Common myeloid progenitor, CD34-positive (primary cell): ENCODE results near the gene SMPD4.
"Not testable (repeated sequence)": the region's sequence is repeated elsewhere in the genome, so short reads cannot be mapped to it uniquely, and the experiment has no call there.

Experiments
- CTCF ChIA-PET: fragments of 350-600 bp; sonication (Branson Sonifier 250); formaldehyde crosslinking; loops from one replicate; lab custom pipeline; 2021; ENCODE audit warnings: antibody characterized with exemption; lab: Charles Lee
- POLR2A ChIA-PET: fragments of 350-600 bp; sonication (Branson Sonifier 250); formaldehyde crosslinking; loops from one replicate; lab custom pipeline; 2021; ENCODE audit warnings: antibody characterized with exemption; lab: Charles Lee
- DNase-seq, 3 donors: peaks; one replicate each; pipeline versions ENCODE4 v3.0.0 to v3.0.0-alpha.2; 2013
- H3K27ac ChIP-seq, 2 experiments: 1 replicate in 1 of 2; 2 replicates in 1 of 2; pipeline ENCODE4 v1.7.0; 2013; ENCODE audit warnings: inconsistent platforms in 2 of 2, low read length in 2 of 2, mild to moderate bottlenecking in 2 of 2, low read depth in 1 of 2, moderate library complexity in 1 of 2; ENCODE audit not compliant: severe bottlenecking in 2 of 2, insufficient read depth in 1 of 2, poor library complexity in 1 of 2
- H3K27me3 ChIP-seq, 5 experiments: replicated peaks in 2 of 5; 1 replicate in 3 of 5; 2 replicates in 2 of 5; pipeline versions ENCODE4 v1.6.1 to v1.7.0; 2013; ENCODE audit warnings: low read length in 4 of 5, mild to moderate bottlenecking in 2 of 5, moderate library complexity in 2 of 5, inconsistent platforms in 1 of 5; ENCODE audit not compliant: insufficient read depth in 5 of 5, control insufficient read depth in 4 of 5
- H3K36me3 ChIP-seq, 4 experiments: 1 replicate in 2 of 4; 2 replicates in 2 of 4; pipeline versions ENCODE4 v1.6.1 to v1.7.0; 2013; ENCODE audit warnings: low read length in 3 of 4, control low read depth in 1 of 4, mild to moderate bottlenecking in 1 of 4; ENCODE audit not compliant: control insufficient read depth in 4 of 4, insufficient read depth in 4 of 4
- H3K4me1 ChIP-seq, 4 experiments: 1 replicate in 3 of 4; 2 replicates in 1 of 4; pipeline versions ENCODE4 v1.6.1 to v1.7.1; 2013; ENCODE audit warnings: low read length in 3 of 4, mild to moderate bottlenecking in 3 of 4, control low read depth in 1 of 4, inconsistent platforms in 1 of 4, moderate library complexity in 1 of 4; ENCODE audit not compliant: control insufficient read depth in 4 of 4, insufficient read depth in 4 of 4; ENCODE audit errors: control extremely low read depth in 1 of 4
- H3K4me3 ChIP-seq, 7 experiments: 1 replicate in 4 of 7; 2 replicates in 3 of 7; pipeline versions ENCODE4 v1.5.1 to v1.7.0; 2013; ENCODE audit warnings: mild to moderate bottlenecking in 7 of 7, low read length in 6 of 7, moderate library complexity in 6 of 7, inconsistent platforms in 2 of 7, low read depth in 2 of 7, control low read depth in 1 of 7; ENCODE audit not compliant: insufficient read depth in 4 of 7, control insufficient read depth in 1 of 7; ENCODE audit errors: extremely low read depth in 1 of 7
- H3K9me3 ChIP-seq, 5 experiments: 1 replicate in 4 of 5; 2 replicates in 1 of 5; pipeline versions ENCODE4 v1.6.1 to v1.7.1; 2013; ENCODE audit warnings: low read length in 4 of 5, mild to moderate bottlenecking in 2 of 5, inconsistent platforms in 1 of 5, low read depth in 1 of 5, moderate library complexity in 1 of 5; ENCODE audit not compliant: control insufficient read depth in 4 of 5, insufficient read depth in 2 of 5; ENCODE audit errors: control extremely low read depth in 1 of 5
- WGBS: methylation state at CpG from one replicate; pipeline ENCODE4 v1.1.5; 2013; ENCODE audit not compliant: insufficient coverage; 5-methylcytosine and 5-hydroxymethylcytosine counted together

SMPD4 gene

GRCh38 chr2:130129120-130129829, 52.1 kb downstream of the SMPD4 start, which contains the start of gene POTEF:
POTEF (minus strand) TSS chr2:130129222; CDS start chr2:130120515, 8,707 bp downstream.
- H3K36me3 ChIP-seq, DNase-seq, H3K4me1 ChIP-seq, H3K9me3 ChIP-seq, H3K4me3 ChIP-seq, H3K27me3 ChIP-seq, POLR2A ChIA-PET, H3K27ac ChIP-seq, CTCF ChIA-PET: not testable (repeated sequence)
- 97% methylated on average over 9 of the region's 29 CpGs for WGBS

- POLR2A ChIA-PET, result not testable (repeated sequence)
- 95% methylated on average over 3 of the region's 14 CpGs for WGBS
Measured at GRCh38 chr2:130128464-130128863, 52.9 kb downstream of the SMPD4 start.

GRCh38 chr2:130127726-130128125, 53.7 kb downstream of the SMPD4 start:
- CTCF ChIA-PET, H3K27me3 ChIP-seq, H3K36me3 ChIP-seq, H3K4me3 ChIP-seq, H3K9me3 ChIP-seq, H3K4me1 ChIP-seq, H3K27ac ChIP-seq, DNase-seq, POLR2A ChIA-PET: not testable (repeated sequence)
- WGBS, result no CpG with 5 or more reads among the region's 9 CpGs

More at GRCh38 chr2:130128464-130128863, 52.9 kb downstream of the SMPD4 start:
- H3K9me3 ChIP-seq, H3K4me1 ChIP-seq, H3K36me3 ChIP-seq, H3K27me3 ChIP-seq, H3K4me3 ChIP-seq, CTCF ChIA-PET, DNase-seq, H3K27ac ChIP-seq: not testable (repeated sequence)

- H3K4me1 ChIP-seq, H3K9me3 ChIP-seq, DNase-seq, H3K27ac ChIP-seq, H3K36me3 ChIP-seq, CTCF ChIA-PET, H3K27me3 ChIP-seq, H3K4me3 ChIP-seq, POLR2A ChIA-PET: not testable (repeated sequence)
- WGBS, result 95% methylated on average over 14 of the region's 45 CpGs
Measured at GRCh38 chr2:130120924-130121323, 60.5 kb downstream of the SMPD4 start.

DNA sequence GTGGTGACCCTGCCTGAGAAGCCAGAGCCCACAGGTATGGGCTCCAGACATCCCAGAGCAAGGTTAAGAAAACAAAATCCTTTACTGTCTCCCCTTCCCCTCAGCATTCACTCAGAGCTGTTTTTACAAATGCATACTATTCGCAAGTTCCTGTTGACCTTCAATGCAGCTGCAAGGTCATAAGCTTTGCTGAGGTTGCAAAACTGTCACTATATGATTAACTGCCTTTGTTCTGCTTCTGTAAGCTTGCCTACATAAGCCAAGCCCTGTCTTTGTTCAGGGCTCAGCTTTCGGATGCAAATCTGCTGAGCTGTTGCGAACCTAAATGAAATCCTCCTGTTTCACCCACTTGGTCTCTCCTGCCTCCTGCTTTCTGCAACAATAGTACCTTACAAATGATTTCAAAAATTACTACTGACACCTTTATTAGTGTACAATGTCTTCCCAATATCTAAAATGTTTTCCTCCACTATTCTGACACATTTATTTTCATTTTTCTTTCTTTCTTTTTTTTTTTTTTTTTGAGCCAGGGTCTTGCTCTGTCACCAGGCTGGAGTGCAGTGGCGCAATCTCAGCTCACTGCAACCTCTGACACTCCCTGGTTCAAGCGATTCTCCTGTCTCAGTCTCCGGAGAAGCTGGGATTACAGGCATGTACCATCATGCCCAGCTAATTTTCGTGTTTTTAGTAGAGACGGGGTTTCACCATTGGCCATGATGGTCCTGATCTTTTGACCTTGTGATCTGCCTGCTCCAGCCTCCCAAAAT, 78.6 kb downstream of the SMPD4 start:
- 82% methylated on average over 2 of the region's 8 CpGs for WGBS
- DNase-seq, H3K27me3 ChIP-seq, H3K4me3 ChIP-seq, H3K36me3 ChIP-seq, H3K27ac ChIP-seq, H3K4me1 ChIP-seq, H3K9me3 ChIP-seq, POLR2A ChIA-PET, CTCF ChIA-PET: not testable (repeated sequence)
